Stimulated activated CD8-positive, alpha-beta memory T cell treated with anti-CD3 and anti-CD28 coated beads, Interleukin-15, amount 100 ng/mL, for 1 hour (primary cell): ENCODE results near the gene MBLAC1.

Experiments used
- DNase-seq: peaks from one replicate; pipeline ENCODE4 v3.0.0-alpha.2; 2020; ENCODE audit warnings: low read depth

MBLAC1 gene

GRCh38 chr7:100171087-100171681 lies 44.4 kb downstream of the MBLAC1 start:
- no peak for DNase-seq

DNA sequence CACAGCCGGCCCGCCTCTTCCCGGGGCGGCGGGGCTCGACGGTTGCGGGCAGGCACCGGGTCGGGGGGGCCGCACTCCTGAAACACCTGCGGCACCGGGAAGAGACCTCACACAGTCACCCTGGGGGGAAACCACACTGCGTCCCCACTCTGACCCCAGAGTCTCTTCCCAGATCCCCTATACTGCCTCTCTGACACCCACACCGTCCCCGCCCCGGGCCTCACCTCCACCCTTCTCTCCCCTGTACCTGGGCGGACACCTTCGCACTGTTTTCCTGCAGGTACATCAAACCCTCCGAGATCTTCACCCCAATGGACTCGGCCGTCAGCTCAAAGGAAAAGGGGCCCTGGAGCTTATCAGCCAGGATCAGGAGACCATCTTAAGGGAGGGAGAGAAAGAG lies 45.1 kb downstream of the MBLAC1 start:
- DNase-seq = no peak

- no peak for DNase-seq
These were observed 47.2 kb downstream of the MBLAC1 start for GRCh38 chr7:100173806-100174495.

- no peak for DNase-seq
These were observed 47.8 kb downstream of the MBLAC1 start for GRCh38 chr7:100174582-100174981.

GRCh38 chr7:100175296-100175935 lies 48.6 kb downstream of the MBLAC1 start:
- no peak for DNase-seq

DNA sequence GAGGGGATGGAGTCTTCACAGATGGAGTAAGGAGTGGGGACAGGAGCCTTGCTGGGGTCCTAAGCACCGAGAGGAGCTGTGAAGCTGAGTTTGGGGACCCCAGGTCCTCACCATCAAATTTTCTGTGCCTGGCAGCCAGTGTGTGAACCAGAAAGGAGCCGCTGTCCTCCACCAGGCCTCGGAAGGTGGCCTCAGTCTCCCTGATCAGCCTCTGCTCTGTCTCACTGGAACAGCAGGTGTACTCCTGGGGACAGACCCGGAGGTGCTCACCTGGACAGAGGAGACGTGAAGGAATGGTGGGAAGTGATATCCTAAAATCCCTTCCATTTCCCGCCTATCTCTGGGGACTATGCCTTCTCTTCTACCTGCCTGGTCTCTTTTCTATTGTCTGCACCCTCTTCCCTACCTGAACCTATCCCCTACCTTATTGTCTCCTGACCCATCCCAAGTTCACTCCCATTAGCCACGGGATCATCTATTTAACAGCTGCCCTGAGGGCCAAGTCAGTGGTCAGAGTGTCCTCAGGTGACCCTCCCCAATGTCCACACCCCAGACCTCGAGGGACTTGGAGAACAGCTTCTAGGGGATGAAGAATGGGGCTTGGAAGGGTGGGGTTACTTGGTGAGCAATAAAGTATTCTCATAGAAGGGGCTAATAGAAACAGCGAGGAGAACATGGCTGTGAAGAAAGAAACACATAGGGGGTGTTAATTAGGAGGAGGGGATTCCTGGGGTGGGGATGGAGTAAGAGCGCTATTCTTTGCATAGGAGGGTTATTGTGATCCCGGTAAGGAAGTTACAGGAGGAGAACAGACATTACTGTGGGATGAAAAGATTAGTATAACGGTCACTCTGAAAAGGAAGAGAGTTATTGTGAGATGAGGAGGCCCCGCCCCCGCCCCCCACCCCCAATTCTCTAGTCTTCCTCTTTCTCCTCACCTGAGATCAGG lies 49.6 kb downstream of the MBLAC1 start:
- DNase-seq = no peak

DNA sequence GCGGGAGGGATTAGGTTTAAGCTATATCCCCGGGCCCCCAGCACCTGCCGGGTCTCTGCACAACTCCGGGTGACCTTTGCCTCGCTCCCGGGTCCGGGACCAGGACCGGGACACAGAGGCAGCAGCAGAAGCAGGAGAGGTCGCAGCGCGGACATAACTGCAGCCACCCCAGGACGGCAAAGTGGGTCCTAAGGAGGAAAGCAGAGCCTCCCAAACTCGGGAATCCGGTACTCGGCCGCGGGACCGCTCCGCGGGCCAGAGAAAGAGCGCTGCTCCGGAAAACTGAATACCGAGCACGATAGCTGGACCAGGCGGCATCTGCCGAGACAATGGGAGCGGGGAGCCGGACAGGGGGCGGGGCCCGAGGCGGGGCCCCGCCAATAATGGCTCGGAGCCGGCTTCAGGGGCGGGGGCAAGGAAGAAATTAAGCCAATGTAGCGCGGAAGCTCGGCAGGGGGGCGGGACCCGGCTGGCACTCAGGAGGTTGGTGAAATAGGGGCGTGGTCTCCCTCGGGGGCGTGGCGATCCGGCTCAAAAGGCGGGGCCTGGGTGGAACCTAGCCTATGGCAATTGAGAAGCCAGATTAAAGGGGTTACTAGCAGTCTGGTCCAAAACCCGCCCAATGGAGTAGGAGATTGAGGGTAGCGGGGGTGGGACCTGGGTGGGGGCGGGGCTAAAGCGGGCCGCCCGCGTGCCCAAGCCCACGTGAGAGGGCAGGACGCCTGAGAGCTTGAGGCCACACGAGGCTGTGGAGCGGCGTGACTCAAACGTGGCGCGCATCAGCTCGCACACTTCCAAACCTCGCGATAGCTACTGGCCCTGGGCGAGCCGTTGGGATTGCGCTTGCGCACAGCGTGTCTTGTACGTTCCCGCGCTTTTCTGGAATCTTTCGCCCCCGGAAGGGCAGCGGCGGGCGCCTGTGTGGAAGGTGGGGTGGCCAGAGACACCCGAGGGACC lies 50.6 kb downstream of the MBLAC1 start, which contains the start of the genes GPC2 and STAG3:
Gene GPC2, minus strand, starts transcription at position 337 of the 957 bp plus-strand sequence. Its CDS starts 182 bp downstream, at position 155.
Gene STAG3, plus strand, starts transcription at position 874 of the 957 bp plus-strand sequence. CDS start 2,639 bp downstream, outside the sequence.
- DNase-seq = peak; percentile 93
